WTC11 (cell line): ENCODE results near the gene KCNMB4. TPM values are rescaled to one million over a fixed set of nuclear protein-coding genes. Genes with fewer than 3 reads are reported as not detected.

Experiments used
- ATAC-seq: fragments of 200-7000 bp; cut with Tn5 transposase; 2 replicates; pipeline ENCODE4 v1.10.0; 2021; ENCODE audit warnings: mild to moderate bottlenecking, moderate library complexity
- CTCF ChIA-PET: fragments of 300-600 bp; sonication (Branson Sonifier 250); formaldehyde crosslinking; loops from one replicate; lab custom pipeline; 2021; ENCODE audit warnings: antibody characterized with exemption; lab: Charles Lee
- POLR2A ChIA-PET: fragments of 350-600 bp; sonication (Branson Sonifier 250); formaldehyde crosslinking; loops from one replicate; lab custom pipeline; 2021; ENCODE audit warnings: antibody characterized with exemption; lab: Charles Lee
- DNase-seq: peaks from one replicate; pipeline ENCODE4 v3.0.0; 2021; ENCODE audit warnings: low spot score
- H3K27ac Mint-ChIP-seq: 2 replicates; pipeline ENCODE4 v1.8.0; 2021; ENCODE audit warnings: mixed read lengths
- H3K27me3 Mint-ChIP-seq: 2 replicates; pipeline ENCODE4 v1.8.0; 2021; ENCODE audit warnings: low read depth, mild to moderate bottlenecking, moderate library complexity, mixed read lengths
- H3K36me3 Mint-ChIP-seq: 2 replicates; pipeline ENCODE4 v1.8.0; 2021; ENCODE audit warnings: mixed read lengths
- H3K4me1 Mint-ChIP-seq: 2 replicates; pipeline ENCODE4 v1.8.0; 2022; ENCODE audit warnings: mixed read lengths
- H3K4me3 Mint-ChIP-seq: 2 replicates; pipeline ENCODE4 v1.8.0; 2021; ENCODE audit warnings: mild to moderate bottlenecking, moderate library complexity, mixed read lengths
- H3K9me3 Mint-ChIP-seq: 2 replicates; pipeline ENCODE4 v1.8.0; 2021; ENCODE audit warnings: mixed read lengths
- ATF1 ChIP-seq: sonication (generic); formaldehyde crosslinking; IDR thresholded peaks from 2 replicates; pipeline ENCODE4 v1.8.1; 2023; ENCODE audit warnings: mild to moderate bottlenecking, moderate library complexity, missing genetic modification reagents
- ETV6 ChIP-seq: sonication (generic); formaldehyde crosslinking; IDR thresholded peaks from 2 replicates; pipeline ENCODE4 v1.8.1; 2022; ENCODE audit warnings: mild to moderate bottlenecking, missing genetic modification reagents
- FOXJ3 ChIP-seq: sonication (generic); formaldehyde crosslinking; IDR thresholded peaks from 2 replicates; pipeline ENCODE4 v1.9.0; 2021; ENCODE audit warnings: missing genetic modification reagents, mild to moderate bottlenecking, borderline replicate concordance
- GABPB1 ChIP-seq: sonication (generic); formaldehyde crosslinking; IDR thresholded peaks from 2 replicates; pipeline ENCODE4 v1.8.1; 2023; ENCODE audit warnings: mild to moderate bottlenecking, missing genetic modification reagents
- GRHL2 ChIP-seq: fragments of 250-450 bp; sonication (Bioruptor Pico); IDR thresholded peaks from 2 replicates; pipeline ENCODE4 v1.8.0; 2022; ENCODE audit warnings: mild to moderate bottlenecking, moderate library complexity; ENCODE audit not compliant: insufficient replicate concordance, severe bottlenecking
- HMGA2 ChIP-seq: fragments of 250-450 bp; sonication (Bioruptor Pico); IDR thresholded peaks from 2 replicates; pipeline ENCODE4 v1.4.0; 2021; ENCODE audit warnings: mild to moderate bottlenecking, moderate library complexity
- NFE2L1 ChIP-seq: sonication (generic); formaldehyde crosslinking; IDR thresholded peaks from 2 replicates; pipeline ENCODE4 v1.8.1; 2023; ENCODE audit warnings: missing genetic modification reagents
- TP53 ChIP-seq: sonication (generic); formaldehyde crosslinking; IDR thresholded peaks from 2 replicates; pipeline ENCODE4 v1.8.1; 2023; ENCODE audit warnings: mild to moderate bottlenecking, missing genetic modification reagents
- ZNF317 ChIP-seq: sonication (generic); formaldehyde crosslinking; IDR thresholded peaks from 2 replicates; pipeline ENCODE4 v1.8.1; 2023; ENCODE audit warnings: low read depth, mild to moderate bottlenecking, moderate library complexity, missing genetic modification reagents, borderline replicate concordance
- ZNF416 ChIP-seq: fragments of 250-450 bp; sonication (Bioruptor Pico); IDR thresholded peaks from 2 replicates; pipeline ENCODE4 v1.9.0; 2021; ENCODE audit warnings: mild to moderate bottlenecking, inconsistent platforms
- ZNF671 ChIP-seq: fragments of 250-450 bp; sonication (Bioruptor Pico); IDR thresholded peaks from 2 replicates; pipeline ENCODE4 v1.8.0; 2021; ENCODE audit warnings: mild to moderate bottlenecking
- total RNA-seq: library from RNA; stranded (reverse); gene quantifications from 3 replicates; pipeline ENCODE4 v1.2.3, GENCODE V29; 2021
- TF ChIP-seq, protein P1 (sequence below): sonication (generic); formaldehyde crosslinking; IDR thresholded peaks from 2 replicates; pipeline ENCODE4 v1.8.1; 2022; ENCODE audit warnings: low read depth, missing genetic modification reagents, borderline replicate concordance
- TF ChIP-seq, protein P2 (sequence below): sonication (generic); formaldehyde crosslinking; IDR thresholded peaks from 2 replicates; pipeline ENCODE4 v1.8.0; 2022; ENCODE audit warnings: missing genetic modification reagents
- TF ChIP-seq, protein P3 (sequence below): sonication (generic); formaldehyde crosslinking; IDR thresholded peaks from 2 replicates; pipeline ENCODE4 v1.8.0; 2023; ENCODE audit warnings: missing genetic modification reagents, mild to moderate bottlenecking, borderline replicate concordance
- TF ChIP-seq, protein P4 (sequence below): sonication (generic); formaldehyde crosslinking; IDR thresholded peaks from 2 replicates; pipeline ENCODE4 v1.8.1; 2022; ENCODE audit warnings: mild to moderate bottlenecking, moderate library complexity, missing genetic modification reagents
- TF ChIP-seq, protein P5 (sequence below): sonication (generic); formaldehyde crosslinking; IDR thresholded peaks from 2 replicates; pipeline ENCODE4 v1.8.0; 2023; ENCODE audit warnings: missing genetic modification reagents
- TF ChIP-seq, protein P6 (sequence below): sonication (generic); formaldehyde crosslinking; IDR thresholded peaks from 2 replicates; pipeline ENCODE4 v1.8.1; 2023; ENCODE audit warnings: mild to moderate bottlenecking, missing genetic modification reagents, borderline replicate concordance

Gene KCNMB4
- total RNA-seq, 1 experiment from 2014 or later: 23.3 TPM

DNA sequence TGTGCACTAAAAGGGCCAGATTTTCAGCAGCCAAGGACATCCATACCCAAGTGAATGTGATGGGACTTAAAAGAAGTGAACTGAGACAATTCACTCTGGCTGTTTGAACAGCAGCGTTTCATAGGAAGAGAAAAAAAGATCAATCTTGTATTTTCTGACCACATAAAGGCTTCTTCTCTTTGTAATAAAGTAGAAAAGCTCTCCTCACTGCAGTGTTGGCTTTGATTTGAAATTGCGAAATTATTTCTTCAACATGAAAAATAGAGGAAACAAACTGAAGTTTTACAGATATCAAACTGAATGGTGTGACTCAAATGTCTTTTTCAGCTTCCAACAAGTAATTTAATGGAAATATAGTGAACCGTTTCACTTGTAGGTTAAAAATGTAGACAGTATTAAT lies 11.3 kb upstream of the KCNMB4 start:
- Mint-ChIP-seq H3K9me3 (no peaks in the 10 kb centered on the region), H3K27me3 (no peaks in the 10 kb centered on the region), H3K4me1 (no peaks in the 10 kb centered on the region), H3K4me3 (no peak overlapping the region), H3K27ac (no peak overlapping the region), H3K36me3 (peaks cover 19% of the 10 kb centered on the region)
- TF ChIP-seq ZNF317 (no peak), GABPB1 (CRISPR knock-in tag) (no peak), GRHL2 (CRISPR knock-in tag) (no peak), ETV6 (CRISPR knock-in tag) (no peak), ZNF416 (CRISPR knock-in tag) (no peak), NFE2L1 (CRISPR knock-in tag) (no peak), ATF1 (CRISPR knock-in tag) (no peak), FOXJ3 (CRISPR knock-in tag) (no peak), TP53 (no peak), ZNF671 (CRISPR knock-in tag) (no peak), HMGA2 (CRISPR knock-in tag) (no peak)
- TF ChIP-seq, protein P1, sequence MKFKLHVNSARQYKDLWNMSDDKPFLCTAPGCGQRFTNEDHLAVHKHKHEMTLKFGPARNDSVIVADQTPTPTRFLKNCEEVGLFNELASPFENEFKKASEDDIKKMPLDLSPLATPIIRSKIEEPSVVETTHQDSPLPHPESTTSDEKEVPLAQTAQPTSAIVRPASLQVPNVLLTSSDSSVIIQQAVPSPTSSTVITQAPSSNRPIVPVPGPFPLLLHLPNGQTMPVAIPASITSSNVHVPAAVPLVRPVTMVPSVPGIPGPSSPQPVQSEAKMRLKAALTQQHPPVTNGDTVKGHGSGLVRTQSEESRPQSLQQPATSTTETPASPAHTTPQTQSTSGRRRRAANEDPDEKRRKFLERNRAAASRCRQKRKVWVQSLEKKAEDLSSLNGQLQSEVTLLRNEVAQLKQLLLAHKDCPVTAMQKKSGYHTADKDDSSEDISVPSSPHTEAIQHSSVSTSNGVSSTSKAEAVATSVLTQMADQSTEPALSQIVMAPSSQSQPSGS (CRISPR knock-in tag): no peak
- TF ChIP-seq, protein P2, sequence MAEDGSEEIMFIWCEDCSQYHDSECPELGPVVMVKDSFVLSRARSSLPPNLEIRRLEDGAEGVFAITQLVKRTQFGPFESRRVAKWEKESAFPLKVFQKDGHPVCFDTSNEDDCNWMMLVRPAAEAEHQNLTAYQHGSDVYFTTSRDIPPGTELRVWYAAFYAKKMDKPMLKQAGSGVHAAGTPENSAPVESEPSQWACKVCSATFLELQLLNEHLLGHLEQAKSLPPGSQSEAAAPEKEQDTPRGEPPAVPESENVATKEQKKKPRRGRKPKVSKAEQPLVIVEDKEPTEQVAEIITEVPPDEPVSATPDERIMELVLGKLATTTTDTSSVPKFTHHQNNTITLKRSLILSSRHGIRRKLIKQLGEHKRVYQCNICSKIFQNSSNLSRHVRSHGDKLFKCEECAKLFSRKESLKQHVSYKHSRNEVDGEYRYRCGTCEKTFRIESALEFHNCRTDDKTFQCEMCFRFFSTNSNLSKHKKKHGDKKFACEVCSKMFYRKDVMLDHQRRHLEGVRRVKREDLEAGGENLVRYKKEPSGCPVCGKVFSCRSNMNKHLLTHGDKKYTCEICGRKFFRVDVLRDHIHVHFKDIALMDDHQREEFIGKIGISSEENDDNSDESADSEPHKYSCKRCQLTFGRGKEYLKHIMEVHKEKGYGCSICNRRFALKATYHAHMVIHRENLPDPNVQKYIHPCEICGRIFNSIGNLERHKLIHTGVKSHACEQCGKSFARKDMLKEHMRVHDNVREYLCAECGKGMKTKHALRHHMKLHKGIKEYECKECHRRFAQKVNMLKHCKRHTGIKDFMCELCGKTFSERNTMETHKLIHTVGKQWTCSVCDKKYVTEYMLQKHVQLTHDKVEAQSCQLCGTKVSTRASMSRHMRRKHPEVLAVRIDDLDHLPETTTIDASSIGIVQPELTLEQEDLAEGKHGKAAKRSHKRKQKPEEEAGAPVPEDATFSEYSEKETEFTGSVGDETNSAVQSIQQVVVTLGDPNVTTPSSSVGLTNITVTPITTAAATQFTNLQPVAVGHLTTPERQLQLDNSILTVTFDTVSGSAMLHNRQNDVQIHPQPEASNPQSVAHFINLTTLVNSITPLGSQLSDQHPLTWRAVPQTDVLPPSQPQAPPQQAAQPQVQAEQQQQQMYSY (CRISPR knock-in tag): no peak
- TF ChIP-seq, protein P3, sequence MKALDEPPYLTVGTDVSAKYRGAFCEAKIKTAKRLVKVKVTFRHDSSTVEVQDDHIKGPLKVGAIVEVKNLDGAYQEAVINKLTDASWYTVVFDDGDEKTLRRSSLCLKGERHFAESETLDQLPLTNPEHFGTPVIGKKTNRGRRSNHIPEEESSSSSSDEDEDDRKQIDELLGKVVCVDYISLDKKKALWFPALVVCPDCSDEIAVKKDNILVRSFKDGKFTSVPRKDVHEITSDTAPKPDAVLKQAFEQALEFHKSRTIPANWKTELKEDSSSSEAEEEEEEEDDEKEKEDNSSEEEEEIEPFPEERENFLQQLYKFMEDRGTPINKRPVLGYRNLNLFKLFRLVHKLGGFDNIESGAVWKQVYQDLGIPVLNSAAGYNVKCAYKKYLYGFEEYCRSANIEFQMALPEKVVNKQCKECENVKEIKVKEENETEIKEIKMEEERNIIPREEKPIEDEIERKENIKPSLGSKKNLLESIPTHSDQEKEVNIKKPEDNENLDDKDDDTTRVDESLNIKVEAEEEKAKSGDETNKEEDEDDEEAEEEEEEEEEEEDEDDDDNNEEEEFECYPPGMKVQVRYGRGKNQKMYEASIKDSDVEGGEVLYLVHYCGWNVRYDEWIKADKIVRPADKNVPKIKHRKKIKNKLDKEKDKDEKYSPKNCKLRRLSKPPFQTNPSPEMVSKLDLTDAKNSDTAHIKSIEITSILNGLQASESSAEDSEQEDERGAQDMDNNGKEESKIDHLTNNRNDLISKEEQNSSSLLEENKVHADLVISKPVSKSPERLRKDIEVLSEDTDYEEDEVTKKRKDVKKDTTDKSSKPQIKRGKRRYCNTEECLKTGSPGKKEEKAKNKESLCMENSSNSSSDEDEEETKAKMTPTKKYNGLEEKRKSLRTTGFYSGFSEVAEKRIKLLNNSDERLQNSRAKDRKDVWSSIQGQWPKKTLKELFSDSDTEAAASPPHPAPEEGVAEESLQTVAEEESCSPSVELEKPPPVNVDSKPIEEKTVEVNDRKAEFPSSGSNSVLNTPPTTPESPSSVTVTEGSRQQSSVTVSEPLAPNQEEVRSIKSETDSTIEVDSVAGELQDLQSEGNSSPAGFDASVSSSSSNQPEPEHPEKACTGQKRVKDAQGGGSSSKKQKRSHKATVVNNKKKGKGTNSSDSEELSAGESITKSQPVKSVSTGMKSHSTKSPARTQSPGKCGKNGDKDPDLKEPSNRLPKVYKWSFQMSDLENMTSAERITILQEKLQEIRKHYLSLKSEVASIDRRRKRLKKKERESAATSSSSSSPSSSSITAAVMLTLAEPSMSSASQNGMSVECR (CRISPR knock-in tag): no peak
- TF ChIP-seq, protein P4, sequence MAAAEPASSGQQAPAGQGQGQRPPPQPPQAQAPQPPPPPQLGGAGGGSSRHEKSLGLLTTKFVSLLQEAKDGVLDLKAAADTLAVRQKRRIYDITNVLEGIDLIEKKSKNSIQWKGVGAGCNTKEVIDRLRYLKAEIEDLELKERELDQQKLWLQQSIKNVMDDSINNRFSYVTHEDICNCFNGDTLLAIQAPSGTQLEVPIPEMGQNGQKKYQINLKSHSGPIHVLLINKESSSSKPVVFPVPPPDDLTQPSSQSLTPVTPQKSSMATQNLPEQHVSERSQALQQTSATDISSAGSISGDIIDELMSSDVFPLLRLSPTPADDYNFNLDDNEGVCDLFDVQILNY (CRISPR knock-in tag): no peak
- TF ChIP-seq, protein P5, sequence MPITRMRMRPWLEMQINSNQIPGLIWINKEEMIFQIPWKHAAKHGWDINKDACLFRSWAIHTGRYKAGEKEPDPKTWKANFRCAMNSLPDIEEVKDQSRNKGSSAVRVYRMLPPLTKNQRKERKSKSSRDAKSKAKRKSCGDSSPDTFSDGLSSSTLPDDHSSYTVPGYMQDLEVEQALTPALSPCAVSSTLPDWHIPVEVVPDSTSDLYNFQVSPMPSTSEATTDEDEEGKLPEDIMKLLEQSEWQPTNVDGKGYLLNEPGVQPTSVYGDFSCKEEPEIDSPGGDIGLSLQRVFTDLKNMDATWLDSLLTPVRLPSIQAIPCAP: no peak
- TF ChIP-seq, protein P6, sequence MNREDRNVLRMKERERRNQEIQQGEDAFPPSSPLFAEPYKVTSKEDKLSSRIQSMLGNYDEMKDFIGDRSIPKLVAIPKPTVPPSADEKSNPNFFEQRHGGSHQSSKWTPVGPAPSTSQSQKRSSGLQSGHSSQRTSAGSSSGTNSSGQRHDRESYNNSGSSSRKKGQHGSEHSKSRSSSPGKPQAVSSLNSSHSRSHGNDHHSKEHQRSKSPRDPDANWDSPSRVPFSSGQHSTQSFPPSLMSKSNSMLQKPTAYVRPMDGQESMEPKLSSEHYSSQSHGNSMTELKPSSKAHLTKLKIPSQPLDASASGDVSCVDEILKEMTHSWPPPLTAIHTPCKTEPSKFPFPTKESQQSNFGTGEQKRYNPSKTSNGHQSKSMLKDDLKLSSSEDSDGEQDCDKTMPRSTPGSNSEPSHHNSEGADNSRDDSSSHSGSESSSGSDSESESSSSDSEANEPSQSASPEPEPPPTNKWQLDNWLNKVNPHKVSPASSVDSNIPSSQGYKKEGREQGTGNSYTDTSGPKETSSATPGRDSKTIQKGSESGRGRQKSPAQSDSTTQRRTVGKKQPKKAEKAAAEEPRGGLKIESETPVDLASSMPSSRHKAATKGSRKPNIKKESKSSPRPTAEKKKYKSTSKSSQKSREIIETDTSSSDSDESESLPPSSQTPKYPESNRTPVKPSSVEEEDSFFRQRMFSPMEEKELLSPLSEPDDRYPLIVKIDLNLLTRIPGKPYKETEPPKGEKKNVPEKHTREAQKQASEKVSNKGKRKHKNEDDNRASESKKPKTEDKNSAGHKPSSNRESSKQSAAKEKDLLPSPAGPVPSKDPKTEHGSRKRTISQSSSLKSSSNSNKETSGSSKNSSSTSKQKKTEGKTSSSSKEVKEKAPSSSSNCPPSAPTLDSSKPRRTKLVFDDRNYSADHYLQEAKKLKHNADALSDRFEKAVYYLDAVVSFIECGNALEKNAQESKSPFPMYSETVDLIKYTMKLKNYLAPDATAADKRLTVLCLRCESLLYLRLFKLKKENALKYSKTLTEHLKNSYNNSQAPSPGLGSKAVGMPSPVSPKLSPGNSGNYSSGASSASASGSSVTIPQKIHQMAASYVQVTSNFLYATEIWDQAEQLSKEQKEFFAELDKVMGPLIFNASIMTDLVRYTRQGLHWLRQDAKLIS: no peak
- ATAC-seq: no peak
- no peak for DNase-seq
- CTCF ChIA-PET: no interaction called here
- POLR2A ChIA-PET: no interaction called here
